ENCODE data around the gene FOXC2.
"Not testable (repeated sequence)": the region's sequence is repeated elsewhere in the genome, so short reads cannot be mapped to it uniquely, and the experiment has no call there.

FOXC2 gene

GRCh38 chr16:86585821-86586611 is 19.4 kb downstream of the FOXC2 start:
- in situ Hi-C loops (cut with MboI; ENCODE audit: low pct_unique_long_range_greater_than_20kb, low sequenced_read_pairs, unreplicated experiment), result no loop called here
- DNase-seq (ENCODE audit: low spot score), result no peak
- no peak for TF ChIP-seq CTCF (IDR thresholded peaks at IDR 0.05; ENCODE audit: extremely low read depth, insufficient read depth, missing control alignments)

GRCh38 chr16:86587487-86587886 is 20.9 kb downstream of the FOXC2 start:
- in situ Hi-C loops (cut with MboI; ENCODE audit: low pct_unique_long_range_greater_than_20kb, low sequenced_read_pairs, unreplicated experiment), result no loop called here
- no peak for DNase-seq (ENCODE audit: low spot score)

GRCh38 chr16:86587955-86588354 is 21.3 kb downstream of the FOXC2 start:
- in situ Hi-C loops (cut with MboI; ENCODE audit: low pct_unique_long_range_greater_than_20kb, low sequenced_read_pairs, unreplicated experiment); DNase-seq (ENCODE audit: low spot score): not testable (repeated sequence)

More at GRCh38 chr16:86587487-86587886, 20.9 kb downstream of the FOXC2 start:
- TF ChIP-seq CTCF (IDR thresholded peaks at IDR 0.05; ENCODE audit: extremely low read depth, insufficient read depth, missing control alignments), result no peak

GRCh38 chr16:86590501-86591144 is 24.0 kb downstream of the FOXC2 start:
- in situ Hi-C loops (cut with MboI; ENCODE audit: low pct_unique_long_range_greater_than_20kb, low sequenced_read_pairs, unreplicated experiment), result no loop called here
- no peak for DNase-seq (ENCODE audit: low spot score)
- no peak for TF ChIP-seq CTCF (IDR thresholded peaks at IDR 0.05; ENCODE audit: extremely low read depth, insufficient read depth, missing control alignments)

- in situ Hi-C loops (cut with MboI; ENCODE audit: low pct_unique_long_range_greater_than_20kb, low sequenced_read_pairs, unreplicated experiment), result no loop called here
- no peak for TF ChIP-seq CTCF (IDR thresholded peaks at IDR 0.05; ENCODE audit: extremely low read depth, insufficient read depth, missing control alignments)
- no peak for DNase-seq (ENCODE audit: low spot score)
Measured at GRCh38 chr16:86591270-86591669, 24.6 kb downstream of the FOXC2 start.

GRCh38 chr16:86593913-86594620 is 27.4 kb downstream of the FOXC2 start:
- TF ChIP-seq CTCF (IDR thresholded peaks at IDR 0.05; ENCODE audit: extremely low read depth, insufficient read depth, missing control alignments), result no peak
- in situ Hi-C loops (cut with MboI; ENCODE audit: low pct_unique_long_range_greater_than_20kb, low sequenced_read_pairs, unreplicated experiment), result no loop called here
- DNase-seq (ENCODE audit: low spot score), result no peak

- no peak for DNase-seq (ENCODE audit: low spot score)
- in situ Hi-C loops (cut with MboI; ENCODE audit: low pct_unique_long_range_greater_than_20kb, low sequenced_read_pairs, unreplicated experiment), result no loop called here
- TF ChIP-seq CTCF (IDR thresholded peaks at IDR 0.05; ENCODE audit: extremely low read depth, insufficient read depth, missing control alignments), result no peak
Measured at GRCh38 chr16:86594721-86595120, 28.1 kb downstream of the FOXC2 start.
